Fibroblast of peridontal ligament (primary cell): ENCODE measurements around the gene PRR36.
"Not testable (repeated sequence)": the region's sequence is repeated elsewhere in the genome, so short reads cannot be mapped to it uniquely, and the experiment has no call there.

Experiments
- DNase-seq: peaks from one replicate; pipeline ENCODE4 v3.0.0-alpha.2; 2010; ENCODE audit errors: extremely low read depth

PRR36 gene

GRCh38 chr19:7874076-7874896 lies at the start of gene PRR36:
Gene PRR36, minus strand, starts transcription at chr19:7874390. Its CDS starts 701 bp downstream, at chr19:7873689.
- DNase-seq: no peak

- DNase-seq: no peak
These were observed 49.4 kb upstream of the PRR36 start for GRCh38 chr19:7923295-7924191.

GRCh38 chr19:7922836-7923195 lies 48.6 kb upstream of the PRR36 start:
- no peak for DNase-seq

- DNase-seq: no peak
These were observed 48.0 kb upstream of the PRR36 start for GRCh38 chr19:7921967-7922835.

DNA sequence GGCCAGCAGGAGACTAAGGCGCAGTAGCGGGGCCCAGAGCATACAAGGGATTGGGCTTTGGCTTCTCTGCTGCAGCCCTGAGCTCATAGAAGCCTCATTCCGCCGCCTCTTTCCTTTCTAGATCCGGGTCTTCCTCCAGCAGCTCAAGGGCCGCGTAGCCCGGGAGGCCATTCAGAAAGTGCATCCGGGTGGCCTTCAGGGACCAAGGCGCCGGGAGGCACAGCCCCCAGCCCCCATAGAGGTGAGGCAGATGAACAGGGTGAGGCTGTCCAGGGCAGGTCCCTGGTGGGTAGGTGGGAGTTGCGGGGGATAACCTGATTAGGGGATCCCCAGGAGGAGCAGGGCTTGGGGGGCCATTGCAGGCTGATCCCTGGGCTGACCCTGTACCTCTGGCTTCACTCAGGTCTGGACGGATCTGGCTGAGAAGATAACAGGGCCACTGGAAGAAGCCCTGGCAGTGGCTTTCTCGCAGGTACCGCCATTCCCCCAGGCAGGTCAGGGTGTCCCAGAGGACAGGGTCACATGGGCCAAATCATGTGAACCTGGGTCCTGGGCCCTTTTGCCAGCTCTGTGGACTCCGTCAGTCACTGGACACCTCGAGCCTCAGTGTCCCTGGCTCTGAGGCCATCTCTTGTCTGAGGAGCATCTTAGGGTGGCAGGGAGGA lies 47.2 kb upstream of the PRR36 start:
- DNase-seq: no peak

DNA sequence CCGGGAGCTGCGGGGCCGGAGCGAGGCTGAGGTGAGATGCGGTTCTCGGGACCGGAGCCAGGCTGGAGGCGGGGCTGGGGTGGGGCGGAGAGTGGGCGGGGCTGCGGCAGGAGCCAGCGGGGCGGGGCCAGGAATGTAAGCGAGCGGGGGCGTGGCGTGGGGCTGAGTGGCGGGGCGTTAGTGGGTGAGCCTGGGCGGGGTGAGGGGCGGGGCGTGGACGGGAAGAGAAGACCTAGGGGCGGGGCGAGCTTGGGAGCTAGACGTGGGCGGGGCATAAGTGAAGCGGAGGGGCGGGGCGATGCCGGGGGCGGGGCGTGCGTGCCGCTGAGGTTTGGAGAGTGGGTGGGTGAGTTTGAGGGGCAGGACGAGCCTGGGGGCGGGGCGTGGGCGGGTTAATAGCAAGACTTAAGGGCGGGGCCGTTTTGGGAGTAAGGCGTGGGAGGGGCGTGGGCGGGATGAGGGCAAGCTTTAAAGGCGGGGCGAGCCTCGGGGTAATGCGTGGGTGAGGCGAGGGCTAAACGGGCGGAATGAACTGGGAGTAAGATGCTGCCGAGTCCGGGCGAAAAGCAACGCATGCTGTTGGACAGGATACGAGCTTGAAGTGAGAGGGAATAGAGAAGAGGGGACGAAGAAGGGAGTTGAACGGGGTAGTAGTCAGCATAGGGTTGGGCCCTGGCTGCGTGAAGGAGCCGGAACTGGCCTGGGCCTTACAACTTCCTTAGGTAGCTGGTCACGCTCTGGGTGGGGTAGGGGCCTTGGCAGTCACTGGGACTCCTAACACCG lies 46.5 kb upstream of the PRR36 start:
- peak; percentile 96 for DNase-seq

DNA sequence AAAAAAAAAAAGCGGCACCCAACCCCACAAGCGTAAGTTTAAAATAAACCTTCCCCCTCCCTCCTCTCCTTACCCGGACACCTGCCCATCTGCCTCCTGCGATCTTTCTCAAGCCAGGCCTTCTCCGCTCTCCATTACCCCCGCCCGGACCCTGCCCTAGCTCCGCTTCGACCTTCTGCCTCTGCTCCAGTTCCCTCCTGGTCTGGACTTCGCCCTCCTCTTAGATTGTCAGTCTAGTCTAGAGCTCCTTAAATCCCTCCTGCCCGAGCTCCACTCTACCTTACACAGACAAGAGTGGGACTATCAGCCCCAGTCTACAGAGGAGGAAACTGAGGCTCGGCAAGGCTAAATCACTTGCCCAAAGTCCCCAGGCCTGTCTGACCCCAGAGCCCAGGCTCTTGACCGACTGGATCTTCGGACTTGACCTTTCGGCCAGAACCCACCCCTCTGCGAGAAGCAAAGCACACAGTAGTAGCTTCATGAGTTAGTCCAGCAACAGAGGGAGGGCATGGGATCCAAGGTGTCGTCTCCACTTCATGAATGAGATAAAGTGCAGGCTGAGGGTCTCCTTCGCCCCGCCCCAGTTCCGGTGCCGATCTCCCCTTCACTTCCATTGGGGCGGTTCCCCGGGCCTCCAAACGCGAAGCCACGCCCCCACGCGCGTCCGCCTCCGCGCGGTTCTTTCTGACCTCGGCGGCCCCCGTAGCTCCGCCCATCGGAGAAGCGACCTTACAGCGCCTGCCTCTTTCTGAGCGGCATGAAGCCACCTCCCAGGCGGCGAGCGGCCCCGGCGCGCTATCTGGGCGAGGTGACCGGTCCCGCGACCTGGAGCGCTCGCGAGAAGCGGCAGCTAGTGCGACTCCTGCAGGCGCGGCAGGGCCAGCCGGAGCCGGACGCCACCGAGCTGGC lies 45.7 kb upstream of the PRR36 start, which contains the start of gene SNAPC2:
SNAPC2 (plus strand) TSS at position 729 of the 909 bp plus-strand sequence; CDS start at position 758, 29 bp downstream.
- DNase-seq: peak; percentile 92

- DNase-seq: no peak
These were observed 44.6 kb upstream of the PRR36 start for GRCh38 chr19:7918615-7919421.

DNA sequence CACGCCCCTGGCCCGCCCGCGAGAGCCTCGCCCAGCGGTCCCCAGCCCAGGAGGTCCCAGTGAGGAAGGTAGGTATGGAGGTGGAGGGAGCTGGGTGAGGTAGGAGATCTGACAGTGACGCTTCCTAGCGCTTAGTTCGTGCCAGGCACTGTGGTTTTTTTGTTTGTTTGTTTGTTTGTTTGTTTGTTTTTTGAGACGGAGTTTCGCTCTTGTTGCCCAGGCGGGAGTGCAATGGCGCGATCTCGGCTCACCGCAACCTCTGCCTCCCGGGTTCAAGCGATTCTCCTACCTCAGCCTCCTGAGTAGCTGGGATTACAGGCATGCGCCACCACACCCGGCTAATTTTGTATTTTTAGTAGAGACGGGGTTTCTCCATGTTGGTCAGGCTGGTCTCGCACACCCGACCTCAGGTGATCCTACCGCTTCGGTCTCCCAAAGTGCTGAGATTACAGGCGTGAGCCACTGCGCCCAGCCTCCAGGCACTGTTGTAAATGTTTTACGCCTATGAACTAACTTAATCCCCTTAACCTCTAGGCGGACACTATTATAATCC lies 43.9 kb upstream of the PRR36 start:
- not testable (repeated sequence) for DNase-seq

- peak; percentile 40 for DNase-seq
These were observed 43.3 kb upstream of the PRR36 start for GRCh38 chr19:7917267-7918061.

DNA sequence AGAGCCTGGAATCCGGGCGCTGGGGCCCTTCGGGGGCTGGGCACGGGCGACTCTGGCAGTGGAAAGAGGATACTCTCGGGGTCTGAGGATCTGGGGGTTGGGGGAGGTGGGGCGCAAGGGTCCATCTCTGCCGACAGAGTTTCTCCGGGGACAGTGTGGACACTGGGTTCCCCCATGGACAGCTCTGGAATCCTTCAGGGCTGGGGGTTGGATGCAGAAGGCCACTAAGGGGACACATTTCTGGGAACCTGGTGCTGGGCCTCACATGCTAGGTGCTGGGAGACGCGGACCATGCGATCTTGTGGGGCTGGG lies 42.7 kb upstream of the PRR36 start:
- no peak for DNase-seq

GRCh38 chr19:7916103-7916954 lies 42.1 kb upstream of the PRR36 start:
- DNase-seq: no peak

DNA sequence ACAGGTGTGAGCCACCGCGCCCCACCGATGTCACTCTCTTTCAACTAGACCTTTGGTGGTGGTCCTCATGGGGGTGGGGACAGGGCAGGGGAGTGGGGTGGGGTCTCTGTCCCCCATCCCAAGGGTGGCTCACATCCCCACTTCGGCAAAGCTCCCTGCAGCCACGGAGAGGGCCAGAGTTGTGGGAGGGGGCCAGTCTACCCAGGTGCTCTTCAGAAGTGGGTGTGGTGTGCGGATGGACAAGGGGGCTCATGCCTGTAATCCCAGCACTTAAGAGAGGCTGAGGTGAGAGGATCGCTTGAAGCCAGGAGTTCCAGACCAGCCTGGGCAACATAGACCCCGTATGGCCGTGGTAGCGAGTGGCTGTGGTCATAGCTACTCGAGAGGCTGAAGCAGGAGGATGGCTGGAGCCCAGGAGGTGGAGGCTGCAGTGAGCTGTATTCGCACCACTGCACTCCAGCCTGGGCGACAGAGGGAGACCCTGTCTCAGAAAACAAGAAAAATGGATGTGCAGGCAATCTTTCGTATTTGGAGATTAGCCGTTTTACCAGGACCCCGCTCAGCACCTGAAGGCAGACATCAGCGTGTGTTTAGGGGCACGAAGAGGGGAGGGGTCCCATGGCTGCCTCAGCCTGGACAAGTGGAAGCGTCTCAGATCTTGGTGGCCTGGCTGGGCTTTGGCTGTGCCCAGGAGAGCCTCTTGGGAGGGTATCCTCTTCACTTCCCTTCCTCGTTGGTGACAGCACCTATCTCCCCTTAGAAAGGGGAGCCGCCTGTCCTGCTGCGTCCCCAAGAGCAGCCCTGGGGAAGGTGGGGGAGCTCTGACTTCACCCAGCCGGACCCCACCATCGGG lies 41.3 kb upstream of the PRR36 start:
- DNase-seq: no peak

GRCh38 chr19:7914598-7915045 lies 40.4 kb upstream of the PRR36 start, which contains the start of gene TGFBR3L:
Gene TGFBR3L, plus strand, starts transcription at chr19:7914830.
- DNase-seq: no peak

DNA sequence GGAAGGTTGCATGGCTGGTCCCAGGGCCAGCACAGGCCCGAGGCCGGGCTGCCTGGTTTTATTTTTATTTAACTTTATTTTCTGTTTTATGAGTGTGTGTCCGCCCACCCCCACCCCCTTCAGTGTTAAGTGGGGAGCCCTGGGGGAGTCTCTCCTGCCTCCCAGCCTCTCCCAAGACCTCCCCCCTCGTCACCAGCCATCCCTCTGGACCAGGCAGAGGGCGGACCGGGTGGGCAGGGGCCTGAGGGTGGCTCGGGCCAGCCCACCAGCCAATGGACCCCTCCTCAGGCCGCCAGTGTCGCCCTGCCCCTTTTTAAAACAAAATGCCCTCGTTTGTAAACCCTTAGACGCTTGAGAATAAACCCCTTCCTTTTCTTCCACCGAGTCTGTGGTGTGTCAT lies 39.9 kb upstream of the PRR36 start:
- no peak for DNase-seq
